AG04450 (cell line): Measurements from ENCODE around the gene KCNF1. TPM values are rescaled to one million over a fixed set of nuclear protein-coding genes. Genes with fewer than 3 reads are reported as not detected.

Source experiments
- CTCF ChIA-PET: fragments of 300-600, 350-600 bp; formaldehyde crosslinking; extraction: SDS; loops from one replicate; lab custom pipeline; 2022; ENCODE audit warnings: antibody characterized with exemption, inconsistent platforms; lab: Charles Lee
- POLR2A ChIA-PET: fragments of 350-600 bp; formaldehyde crosslinking; extraction: SDS; loops from one replicate; lab custom pipeline; 2021; ENCODE audit warnings: antibody characterized with exemption, inconsistent platforms; lab: Yijun Ruan, JAX
- DNase-seq: peaks from one replicate; pipeline ENCODE4 v3.0.0-alpha.2; 2011; ENCODE audit warnings: low read depth, low spot score
- H3K27ac ChIP-seq: one replicate; pipeline ENCODE4 v1.5.1; 2012; ENCODE audit warnings: low read depth, low read length, control low read depth
- H3K27me3 ChIP-seq: one replicate; pipeline ENCODE4 v1.6.0; 2012; ENCODE audit warnings: low read length; ENCODE audit not compliant: control insufficient read depth, insufficient read depth
- H3K4me3 ChIP-seq: 2 replicates; pipeline ENCODE4 v1.5.1; 2011; ENCODE audit warnings: mild to moderate bottlenecking, low read depth, low read length, control low read depth
- H3K9me3 ChIP-seq: 2 replicates; pipeline ENCODE4 v1.5.1; 2012; ENCODE audit warnings: low read length; ENCODE audit not compliant: control insufficient read depth, insufficient read depth
- polyA plus RNA-seq: library from polyadenylated mRNA; depleted of rRNA; stranded (reverse); fragments of >200 nt; gene quantifications from 2 replicates; pipeline ENCODE4 v1.2.3, GENCODE V29; 2011
- TF ChIP-seq, protein P1 (sequence below): IDR thresholded peaks from 2 replicates; pipeline ENCODE4 v1.5.1; 2011; ENCODE audit warnings: low read depth, low read length, control low read depth, inconsistent platforms

KCNF1 gene
- polyA plus RNA-seq, 1 experiment: 1.0 TPM

DNA sequence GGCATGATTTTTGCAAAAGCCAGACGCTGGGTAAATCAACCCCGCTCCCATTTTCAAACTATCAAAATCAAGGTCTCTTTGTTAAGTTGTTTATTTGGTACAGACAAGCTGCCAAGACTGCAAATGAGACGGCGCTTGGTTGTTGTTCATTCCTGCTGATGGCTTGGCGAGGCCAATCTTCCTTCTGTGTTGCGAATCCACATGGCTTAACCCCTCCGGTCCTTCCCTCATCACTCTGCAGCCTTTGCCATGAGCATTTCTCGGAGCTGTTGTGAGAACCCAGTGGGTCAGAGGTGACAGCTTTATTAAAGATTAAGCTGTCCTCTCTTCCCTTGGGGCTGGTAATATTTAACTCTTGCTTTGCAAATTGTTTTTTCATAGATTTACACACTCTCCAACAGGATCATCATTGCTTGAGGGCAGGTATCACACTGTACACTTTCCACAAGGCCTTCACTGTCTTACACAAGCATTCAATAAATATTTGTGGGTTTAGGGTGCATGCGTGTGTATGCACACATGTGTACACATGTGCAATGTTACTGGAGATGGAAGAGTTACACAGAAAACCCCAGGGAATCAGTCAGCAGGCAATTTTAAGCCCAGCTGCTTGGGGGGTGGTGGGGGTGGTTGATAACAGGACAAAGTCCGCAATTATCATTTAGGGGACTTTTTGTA is 27.8 kb upstream of the KCNF1 start:
- H3K4me3 ChIP-seq: no peak overlapping the region
- ChIA-PET CTCF (interaction anchor here (0.9 to 3.2 kb wide), 3 partner anchors 13 to 52 kb away, joined by 3 to 11 read pairs (median 3); no protein-coding TSS in a partner anchor), POLR2A (no interaction called here)
- H3K27me3 ChIP-seq: peaks cover 7% of the 10 kb centered on the region
- DNase-seq: no peak
- H3K27ac ChIP-seq: no peak overlapping the region
- TF ChIP-seq, protein P1, sequence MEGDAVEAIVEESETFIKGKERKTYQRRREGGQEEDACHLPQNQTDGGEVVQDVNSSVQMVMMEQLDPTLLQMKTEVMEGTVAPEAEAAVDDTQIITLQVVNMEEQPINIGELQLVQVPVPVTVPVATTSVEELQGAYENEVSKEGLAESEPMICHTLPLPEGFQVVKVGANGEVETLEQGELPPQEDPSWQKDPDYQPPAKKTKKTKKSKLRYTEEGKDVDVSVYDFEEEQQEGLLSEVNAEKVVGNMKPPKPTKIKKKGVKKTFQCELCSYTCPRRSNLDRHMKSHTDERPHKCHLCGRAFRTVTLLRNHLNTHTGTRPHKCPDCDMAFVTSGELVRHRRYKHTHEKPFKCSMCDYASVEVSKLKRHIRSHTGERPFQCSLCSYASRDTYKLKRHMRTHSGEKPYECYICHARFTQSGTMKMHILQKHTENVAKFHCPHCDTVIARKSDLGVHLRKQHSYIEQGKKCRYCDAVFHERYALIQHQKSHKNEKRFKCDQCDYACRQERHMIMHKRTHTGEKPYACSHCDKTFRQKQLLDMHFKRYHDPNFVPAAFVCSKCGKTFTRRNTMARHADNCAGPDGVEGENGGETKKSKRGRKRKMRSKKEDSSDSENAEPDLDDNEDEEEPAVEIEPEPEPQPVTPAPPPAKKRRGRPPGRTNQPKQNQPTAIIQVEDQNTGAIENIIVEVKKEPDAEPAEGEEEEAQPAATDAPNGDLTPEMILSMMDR: no peak
- no peaks in the 10 kb centered on the region; the same call in 1 of the 2 replicates for H3K9me3 ChIP-seq

DNA sequence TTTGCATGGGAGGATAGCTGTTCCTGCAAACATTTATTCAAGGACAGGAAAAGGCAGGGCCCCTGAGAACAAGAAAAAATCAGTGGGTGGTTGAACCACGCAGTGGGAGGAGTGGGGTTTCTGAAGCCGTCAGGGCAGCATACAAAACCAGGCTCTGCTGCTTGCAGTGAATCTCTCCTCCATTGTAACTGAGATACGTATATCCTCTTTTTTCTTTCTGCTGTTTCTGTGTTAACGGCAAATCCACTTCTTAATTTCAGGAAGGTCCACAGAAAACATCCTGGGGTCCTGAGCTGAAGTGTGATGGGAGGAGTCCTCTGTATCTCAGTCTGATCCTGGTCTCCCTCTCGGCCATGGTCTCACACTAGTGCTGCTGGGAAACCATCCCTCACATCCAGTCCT is 27.2 kb upstream of the KCNF1 start:
- no peaks in the 10 kb centered on the region; the same call in 1 of the 2 replicates for H3K9me3 ChIP-seq
- CTCF ChIA-PET: interaction anchor here (1.1 to 3.2 kb wide), 2 partner anchors 13 to 52 kb away, joined by 3 to 11 read pairs; no protein-coding TSS in a partner anchor
- POLR2A ChIA-PET: no interaction called here
- H3K27me3 ChIP-seq: peaks cover 7% of the 10 kb centered on the region
- TF ChIP-seq, protein P1: no peak
- H3K4me3 ChIP-seq: no peak overlapping the region
- no peak overlapping the region for H3K27ac ChIP-seq
- DNase-seq: no peak

DNA sequence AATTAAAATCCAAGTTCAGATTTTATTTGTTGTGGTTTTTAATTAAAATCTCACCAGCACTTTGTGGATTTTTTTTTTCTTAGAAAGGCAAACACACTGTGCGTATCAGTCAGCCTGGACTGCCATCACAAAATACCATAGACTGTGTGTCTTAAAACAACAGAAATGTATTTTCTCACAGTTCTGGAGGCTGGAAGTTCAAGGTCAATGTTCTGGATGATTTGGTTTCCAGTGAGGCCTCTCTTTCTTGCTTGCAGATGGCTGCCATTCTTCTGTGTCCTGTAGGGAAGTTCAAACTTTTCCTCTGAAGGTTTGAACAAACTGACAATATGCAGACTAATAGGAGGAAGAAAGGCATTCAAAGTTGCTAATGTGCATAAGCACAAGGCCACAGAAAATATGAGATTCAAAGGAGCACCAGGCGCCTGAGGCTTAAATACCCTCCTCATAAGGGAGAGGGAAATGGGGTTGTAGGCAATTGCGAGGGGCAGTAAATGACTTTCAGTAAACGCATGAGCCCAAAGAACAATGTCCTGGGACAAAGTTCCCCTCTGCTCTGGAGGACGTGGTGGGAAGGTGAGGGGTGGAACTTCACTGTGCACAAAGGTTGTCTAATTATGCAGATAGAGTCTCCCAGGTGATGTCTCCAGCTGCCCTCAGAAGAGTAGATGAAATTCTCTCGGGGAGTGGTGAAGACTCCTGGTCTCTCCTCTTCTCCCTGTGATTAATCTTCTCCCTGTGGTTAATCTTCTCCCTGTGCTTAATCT is 26.5 kb upstream of the KCNF1 start:
- Histone ChIP-seq H3K27me3 (peaks cover 9% of the 10 kb centered on the region), H3K4me3 (no peak overlapping the region)

DNA sequence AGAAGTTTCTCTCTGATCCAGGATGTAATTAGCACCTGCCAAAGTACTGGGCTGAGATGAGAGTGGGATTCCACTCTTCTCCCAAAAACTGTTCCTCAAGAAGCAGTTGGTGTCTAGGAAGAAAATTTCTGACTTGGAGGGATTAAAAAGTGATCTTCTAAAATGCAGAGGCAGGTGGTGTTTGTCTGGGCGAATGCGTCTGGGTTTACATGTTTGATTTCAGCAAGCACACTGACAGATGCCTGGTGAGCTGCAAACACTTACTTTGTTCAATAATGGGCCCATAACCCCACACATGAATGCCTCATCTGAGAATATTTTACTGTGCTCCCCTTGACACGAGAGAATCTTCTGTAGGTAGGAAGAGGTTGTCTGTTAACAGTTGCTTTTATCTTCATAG is 24.3 kb upstream of the KCNF1 start:
- H3K4me3 ChIP-seq: no peak overlapping the region
- ChIA-PET CTCF (no interaction called here), POLR2A (interaction anchor here (0.7 kb wide), 1 partner anchor 45 kb away, joined by 4 read pairs; no protein-coding TSS in a partner anchor)
- no peak overlapping the region for H3K27ac ChIP-seq
- DNase-seq: no peak
- H3K9me3 ChIP-seq: no peaks in the 10 kb centered on the region
- peaks cover 24% of the 10 kb centered on the region for H3K27me3 ChIP-seq
- TF ChIP-seq, protein P1: no peak

More for the DNA sequence above, 26.5 kb upstream of the KCNF1 start:
- no peak for DNase-seq
- no peak overlapping the region for H3K27ac ChIP-seq
- no peaks in the 10 kb centered on the region; the same call in 1 of the 2 replicates for H3K9me3 ChIP-seq
- CTCF ChIA-PET: no interaction called here
- TF ChIP-seq, protein P1: no peak
- POLR2A ChIA-PET: interaction anchor here (0.7 kb wide), 1 partner anchor 7 kb away, joined by 8 read pairs; no protein-coding TSS in a partner anchor
